ENCODE results near the gene PODXL. TPM values are rescaled to one million over a fixed set of nuclear protein-coding genes. Genes with fewer than 3 reads are reported as not detected.

The PODXL gene
- polyA plus RNA-seq, 2 of the 4 experiments (the other 2 are of a cell fraction) = 13.2 to 35.3 TPM

- Histone ChIP-seq H3K27ac (peak overlapping the region; percentile 65 to 86), H3K4me2 (peak overlapping the region; percentile 42), H3K4me3 (no peak overlapping the region), H3K9me3 (no peaks in the 10 kb centered on the region), H3K4me1 (peaks cover 37% of the 10 kb centered on the region)
- TF ChIP-seq FOSL2 (IDR thresholded peaks at IDR 0.05) (no peak), FOSL2 (CRISPR knock-in tag; IDR thresholded peaks at IDR 0.05) (peak; percentile 46; the same call in 1 of the 2 replicates), TFCP2L1 (CRISPR knock-in tag; IDR thresholded peaks at IDR 0.05) (no peak)
- DNase-seq (ENCODE audit: low read depth in 1 of 2, low spot score in 1 of 2) (peak in 1 of 2 experiments; percentile 72), FAIRE-seq (no peak), ATAC-seq (peak; percentile 63 to 71; a peak in 4 of 6 replicates)
- CTCF ChIA-PET = interaction anchor here (2.1 to 5.6 kb wide), 5 partner anchors 10 to 150 kb away, joined by 7 to 30 read pairs (median 13); no protein-coding TSS in a partner anchor
- WGBS (ENCODE audit: missing lambda C conversion rate) = 63% methylated on average over 12 of the region's 13 CpGs
- POLR2A ChIA-PET = interaction anchor here (0.6 to 1.0 kb wide), 2 partner anchors 17 to 20 kb away, joined by 3 to 6 read pairs; no protein-coding TSS in a partner anchor
Measured at GRCh38 chr7:131538071-131538812, 18.2 kb downstream of the PODXL start.

- Histone ChIP-seq H3K4me1 (peaks cover 37% of the 10 kb centered on the region), H3K4me2 (peak overlapping the region; percentile 42; the same call in 2 of the 3 replicates), H3K27ac (peak overlapping the region; percentile 65 to 86), H3K9me3 (no peaks in the 10 kb centered on the region), H3K4me3 (no peak overlapping the region)
- POLR2A ChIA-PET = no interaction called here
- TF ChIP-seq CBX2 (IDR thresholded peaks at IDR 0.05; ENCODE audit: borderline replicate concordance, low read depth) (no peak), RARB (CRISPR knock-in tag; IDR thresholded peaks at IDR 0.05) (no peak), HES2 (IDR thresholded peaks at IDR 0.05) (no peak), PHF8 (IDR thresholded peaks at IDR 0.05; ENCODE audit: borderline replicate concordance, low read depth) (no peak), NR3C1 (IDR thresholded peaks at IDR 0.05) (no peak), HEYL (CRISPR knock-in tag; IDR thresholded peaks at IDR 0.05) (no peak), EHF (CRISPR knock-in tag; IDR thresholded peaks at IDR 0.05) (no peak), ZNF302 (CRISPR knock-in tag; IDR thresholded peaks at IDR 0.05) (no peak), ZC3H11A (IDR thresholded peaks at IDR 0.05) (no peak), CHD2 (IDR thresholded peaks at IDR 0.05; ENCODE audit: low read length, partially characterized antibody) (no peak), BHLHE40 (IDR thresholded peaks at IDR 0.05; ENCODE audit: low read depth, low read length) (no peak), RCOR1 (IDR thresholded peaks at IDR 0.05; ENCODE audit: low read depth, low read length) (no peak), POLR2A (IDR thresholded peaks at IDR 0.05; ENCODE audit: low read length) (no peak), USF2 (IDR thresholded peaks at IDR 0.05) (no peak), PBX3 (IDR thresholded peaks at IDR 0.05) (no peak), SREBF2 (IDR thresholded peaks at IDR 0.05) (no peak), ATOH8 (CRISPR knock-in tag; IDR thresholded peaks at IDR 0.05; ENCODE audit: low read depth) (no peak), GATA3 (IDR thresholded peaks at IDR 0.05; ENCODE audit: borderline replicate concordance) (no peak), RFX5 (IDR thresholded peaks at IDR 0.05) (no peak), CHD4 (IDR thresholded peaks at IDR 0.05; ENCODE audit: borderline replicate concordance) (no peak)
- ATAC-seq = no peak
- 88% methylated on average over 12 of the region's 12 CpGs for WGBS (ENCODE audit: missing lambda C conversion rate)
- FAIRE-seq = no peak
- CTCF ChIA-PET = interaction anchor here (2.4 to 5.6 kb wide), 5 partner anchors 9 to 151 kb away, joined by 7 to 30 read pairs (median 17); no protein-coding TSS in a partner anchor
- DNase-seq (ENCODE audit: low read depth in 1 of 2, low spot score in 1 of 2) = no peak
Measured at GRCh38 chr7:131537571-131537978, 18.9 kb downstream of the PODXL start.

All from A549 (cell line).